AG10803 (cell line): ENCODE results near the gene IL16.

Experiments
- DNase-seq: peaks from one replicate; pipeline ENCODE4 v3.0.0; 2010; ENCODE audit warnings: low read depth
- H3K4me3 ChIP-seq: 2 replicates; pipeline ENCODE4 v1.5.1; 2011; ENCODE audit warnings: mild to moderate bottlenecking, low read length, control low read depth
- TF ChIP-seq, protein P1 (sequence below): conservative IDR thresholded peaks from 2 replicates; pipeline ENCODE4 v1.5.1; 2011; ENCODE audit warnings: mild to moderate bottlenecking, low read length, control low read depth, inconsistent platforms

IL16 gene

DNA sequence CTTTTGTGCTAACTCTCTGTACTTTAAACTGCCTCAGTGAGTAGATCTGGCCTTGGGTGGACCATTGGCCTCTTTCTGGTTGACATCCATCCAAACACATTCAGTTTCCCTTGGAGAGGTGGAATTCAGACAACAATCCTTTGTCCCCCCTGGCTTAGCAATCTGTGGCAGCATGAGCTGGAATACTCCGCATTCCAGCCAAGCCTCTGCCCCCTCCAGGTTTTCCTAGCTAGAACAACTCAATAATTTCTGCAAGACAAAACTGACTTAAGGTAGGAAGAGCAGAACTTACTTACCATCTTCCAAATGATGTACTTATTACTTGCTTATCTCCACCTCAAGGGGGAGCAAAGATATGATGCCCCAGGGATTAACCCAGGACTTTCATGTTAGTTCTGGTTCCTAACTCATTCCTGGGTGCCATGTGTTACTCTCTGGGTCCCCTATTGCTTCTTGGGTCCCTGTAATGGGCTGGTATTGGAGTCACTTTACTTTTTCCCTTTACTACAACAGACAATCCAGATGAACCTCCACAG is 21.8 kb upstream of the IL16 start:
- no peak overlapping the region for H3K4me3 ChIP-seq
- DNase-seq = no peak
- TF ChIP-seq, protein P1, sequence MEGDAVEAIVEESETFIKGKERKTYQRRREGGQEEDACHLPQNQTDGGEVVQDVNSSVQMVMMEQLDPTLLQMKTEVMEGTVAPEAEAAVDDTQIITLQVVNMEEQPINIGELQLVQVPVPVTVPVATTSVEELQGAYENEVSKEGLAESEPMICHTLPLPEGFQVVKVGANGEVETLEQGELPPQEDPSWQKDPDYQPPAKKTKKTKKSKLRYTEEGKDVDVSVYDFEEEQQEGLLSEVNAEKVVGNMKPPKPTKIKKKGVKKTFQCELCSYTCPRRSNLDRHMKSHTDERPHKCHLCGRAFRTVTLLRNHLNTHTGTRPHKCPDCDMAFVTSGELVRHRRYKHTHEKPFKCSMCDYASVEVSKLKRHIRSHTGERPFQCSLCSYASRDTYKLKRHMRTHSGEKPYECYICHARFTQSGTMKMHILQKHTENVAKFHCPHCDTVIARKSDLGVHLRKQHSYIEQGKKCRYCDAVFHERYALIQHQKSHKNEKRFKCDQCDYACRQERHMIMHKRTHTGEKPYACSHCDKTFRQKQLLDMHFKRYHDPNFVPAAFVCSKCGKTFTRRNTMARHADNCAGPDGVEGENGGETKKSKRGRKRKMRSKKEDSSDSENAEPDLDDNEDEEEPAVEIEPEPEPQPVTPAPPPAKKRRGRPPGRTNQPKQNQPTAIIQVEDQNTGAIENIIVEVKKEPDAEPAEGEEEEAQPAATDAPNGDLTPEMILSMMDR = peak; percentile 26; the same call in 1 of the 2 replicates

DNA sequence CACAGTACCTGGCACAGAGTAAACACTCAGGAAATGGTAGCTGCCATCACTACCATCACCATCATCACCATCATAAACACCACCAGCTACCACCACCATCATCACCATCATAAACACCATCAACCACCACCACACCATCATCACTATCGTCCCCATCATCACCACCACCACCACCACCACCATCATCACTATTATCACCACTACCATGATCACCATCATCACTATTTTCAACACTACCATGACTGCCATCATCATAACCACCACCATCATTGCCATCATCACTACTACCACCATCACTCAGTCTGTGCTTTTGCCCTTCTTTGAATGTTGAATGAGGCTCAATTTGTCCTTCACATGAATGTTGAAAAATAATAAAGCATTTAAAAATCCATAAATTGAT is 21.2 kb upstream of the IL16 start:
- TF ChIP-seq, protein P1 = no peak
- H3K4me3 ChIP-seq = no peak overlapping the region
- DNase-seq = no peak

DNA sequence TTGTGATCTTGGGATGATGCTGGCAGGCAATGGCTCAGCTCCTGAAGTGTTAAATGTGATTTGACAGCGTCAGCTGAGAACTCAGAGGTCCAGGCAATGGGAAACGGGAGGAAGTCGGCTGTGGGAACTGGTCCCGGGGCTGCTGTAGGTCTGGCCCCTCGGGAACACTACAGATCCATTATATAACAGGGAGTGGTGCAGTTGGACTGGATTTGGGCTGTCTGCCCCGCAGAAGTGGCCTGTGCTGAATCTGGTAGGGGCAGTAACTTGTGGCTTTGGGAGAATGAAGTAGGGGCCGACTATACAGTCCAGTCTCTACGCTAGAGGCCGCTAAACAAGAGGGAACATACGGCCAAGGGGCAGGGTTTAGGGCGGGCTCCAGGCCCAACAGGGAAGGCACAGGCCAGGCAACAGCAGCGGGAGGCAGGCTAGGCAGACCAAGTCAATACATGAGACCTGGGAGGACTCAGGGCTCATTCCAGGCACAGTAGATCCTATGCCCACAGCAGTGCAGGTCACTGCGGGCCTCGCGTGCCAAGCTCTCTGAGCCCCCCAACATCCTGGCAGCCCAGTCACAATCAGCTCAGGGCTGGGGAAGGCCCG is 20.3 kb upstream of the IL16 start:
- TF ChIP-seq, protein P1 = peak; percentile 25
- no peak for DNase-seq
- no peak overlapping the region for H3K4me3 ChIP-seq

DNA sequence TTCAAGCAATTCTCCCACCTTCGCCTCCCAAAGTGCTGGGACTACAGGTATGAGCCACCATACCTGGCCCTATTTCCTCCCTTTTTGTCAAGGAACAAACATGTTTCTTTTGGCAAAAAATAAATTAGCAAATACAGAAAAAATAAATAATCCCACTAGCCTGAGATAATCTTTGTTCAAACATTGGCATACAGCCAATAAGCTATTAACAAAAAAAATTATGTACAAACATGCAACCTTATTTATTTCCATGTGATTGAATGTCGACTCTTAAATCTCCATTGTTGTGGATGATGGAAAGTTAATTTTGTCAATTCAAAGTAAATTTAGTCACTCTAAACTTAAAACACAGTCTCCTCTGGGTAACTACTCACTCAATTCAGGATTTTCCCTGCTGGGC is 18.3 kb upstream of the IL16 start:
- TF ChIP-seq, protein P1 = no peak
- DNase-seq = no peak
- no peak overlapping the region for H3K4me3 ChIP-seq

DNA sequence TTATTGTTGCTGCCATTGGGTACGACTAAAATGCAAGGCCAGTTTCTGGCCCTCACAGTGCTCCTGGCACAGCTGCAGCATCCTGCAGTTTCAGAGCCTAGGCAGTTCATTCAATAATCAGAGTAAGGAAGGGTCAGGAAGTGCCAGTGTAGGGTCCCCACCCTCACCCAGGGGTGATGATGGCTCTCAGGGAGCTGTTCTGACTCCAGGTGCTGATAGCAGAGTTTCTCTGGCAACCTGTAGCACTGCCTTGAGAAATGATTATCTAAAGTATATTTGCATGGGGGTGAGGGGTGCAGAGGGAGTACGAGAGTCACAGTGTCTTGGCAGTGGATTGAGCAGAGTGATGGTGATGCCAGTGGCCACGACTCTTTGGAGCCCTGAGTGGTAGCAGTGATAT is 15.5 kb upstream of the IL16 start:
- no peak for DNase-seq
- TF ChIP-seq, protein P1 = no peak
- no peak overlapping the region for H3K4me3 ChIP-seq

DNA sequence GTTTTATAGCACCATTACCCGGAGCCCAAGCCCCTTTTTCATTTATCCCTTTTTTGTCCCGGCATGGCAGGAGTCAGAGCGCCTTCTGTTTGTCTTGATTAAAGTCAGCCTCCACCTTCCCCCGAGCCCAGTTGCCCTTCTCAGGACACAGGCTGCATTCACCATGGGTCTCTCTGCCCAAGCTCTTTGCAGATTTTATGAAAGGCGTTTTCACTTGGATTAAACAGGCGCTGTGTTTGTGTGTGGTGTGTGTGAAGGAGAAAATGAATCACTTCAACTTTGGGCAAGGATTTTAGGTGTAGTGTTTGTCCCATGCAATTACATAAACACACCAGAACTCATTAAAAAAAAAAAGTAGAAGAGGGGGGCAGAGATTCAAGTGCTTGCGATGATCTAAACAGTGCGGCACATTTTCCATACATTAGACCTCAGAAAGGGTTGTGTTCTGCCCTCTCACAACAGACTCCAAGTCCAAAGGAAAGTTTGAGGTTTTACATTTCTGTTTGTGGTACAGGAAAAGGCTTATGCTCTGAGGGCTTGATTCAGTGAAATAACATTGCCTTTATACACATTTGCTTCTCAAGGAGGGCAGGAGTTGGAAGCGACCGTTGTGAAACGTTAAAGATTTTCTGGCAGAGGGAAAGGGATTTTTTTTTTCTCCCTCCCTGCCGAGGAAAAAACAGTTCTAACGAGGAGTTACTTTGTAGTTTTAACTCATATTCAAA is 14.5 kb upstream of the IL16 start:
- TF ChIP-seq, protein P1 = no peak
- peak overlapping the region; percentile 47 for H3K4me3 ChIP-seq
- DNase-seq = no peak
